Suprapubic skin (tissue), 4 donors: ENCODE data around the gene SRRT.
"Not testable (repeated sequence)": the region's sequence is repeated elsewhere in the genome, so short reads cannot be mapped to it uniquely, and the experiment has no call there.

Experiments used
- CTCF ChIP-seq, 2 donors: fragments of 200-600 bp in 1 of 2; fragments of 450-650 bp in 1 of 2; sonication (generic) in 1 of 2; IDR thresholded peaks; one replicate each; pipeline ENCODE4 v1.5.1; 2016 to 2019; ENCODE audit warnings: antibody characterized with exemption in 2 of 2, mild to moderate bottlenecking in 1 of 2, moderate library complexity in 1 of 2
- EP300 ChIP-seq: sonication (generic); formaldehyde crosslinking; IDR thresholded peaks from one replicate; pipeline ENCODE4 v1.6.1; 2017; ENCODE audit warnings: antibody characterized with exemption
- POLR2A ChIP-seq, 2 donors: fragments of 450-650 bp; IDR thresholded peaks; one replicate each; pipeline ENCODE4 v1.6.1; 2017; ENCODE audit warnings: antibody characterized with exemption in 2 of 2, mild to moderate bottlenecking in 2 of 2, moderate library complexity in 2 of 2
- POLR2AphosphoS5 ChIP-seq, 3 donors: sonication (generic); formaldehyde crosslinking; IDR thresholded peaks; one replicate each; pipeline ENCODE4 v1.6.1; 2017; ENCODE audit warnings: antibody characterized with exemption in 3 of 3

GRCh38 chr7:100935381-100935780, 60.5 kb downstream of the SRRT start:
- TF ChIP-seq EP300; CTCF (IDR thresholded peaks at IDR 0.05); POLR2AphosphoS5 (IDR thresholded peaks at IDR 0.05); POLR2A (IDR thresholded peaks at IDR 0.05): not testable (repeated sequence)
